Aorta (tissue), 5 donors: ENCODE data around the gene MINDY2. TPM values are rescaled to one million over a fixed set of nuclear protein-coding genes. Genes with fewer than 3 reads are reported as not detected.

ENCODE experiments used
- ATAC-seq: fragments of 200-7000 bp; cut with Tn5 transposase; one replicate; pipeline ENCODE4 v1.9.1; 2022; ENCODE audit warnings: moderate library complexity; ENCODE audit not compliant: low FRiP score
- DNase-seq, 2 donors: peaks; one replicate each; pipeline ENCODE4 v3.0.0-alpha.2; 2020
- H3K27ac ChIP-seq, 2 donors: one replicate each; pipeline ENCODE4 v1.5.1; 2013; ENCODE audit warnings: low read length in 2 of 2, mild to moderate bottlenecking in 2 of 2, moderate library complexity in 2 of 2, control low read depth in 1 of 2, inconsistent platforms in 1 of 2, low read depth in 1 of 2
- H3K27me3 ChIP-seq, 2 donors: one replicate each; pipeline ENCODE4 v1.6.1; 2013; ENCODE audit warnings: control low read depth in 1 of 2, low read length in 1 of 2, mild to moderate bottlenecking in 1 of 2, moderate library complexity in 1 of 2; ENCODE audit not compliant: insufficient read depth in 2 of 2, control insufficient read depth in 1 of 2
- H3K36me3 ChIP-seq, 2 donors: one replicate each; pipeline ENCODE4 v1.6.1; 2013; ENCODE audit warnings: control low read depth in 1 of 2, low read length in 1 of 2, mild to moderate bottlenecking in 1 of 2; ENCODE audit not compliant: insufficient read depth in 2 of 2, control insufficient read depth in 1 of 2
- H3K4me1 ChIP-seq, 2 donors: one replicate each; pipeline ENCODE4 v1.6.1; 2013; ENCODE audit warnings: low read length in 2 of 2, control low read depth in 1 of 2, mild to moderate bottlenecking in 1 of 2, moderate library complexity in 1 of 2; ENCODE audit not compliant: insufficient read depth in 2 of 2, control insufficient read depth in 1 of 2
- H3K4me3 ChIP-seq, 2 donors: one replicate each; pipeline ENCODE4 v1.5.1; 2013; ENCODE audit warnings: low read length in 2 of 2, control low read depth in 1 of 2, mild to moderate bottlenecking in 1 of 2
- H3K9me3 ChIP-seq: one replicate; pipeline ENCODE4 v1.6.1; 2013; ENCODE audit warnings: mild to moderate bottlenecking, low read length; ENCODE audit not compliant: control insufficient read depth
- WGBS, 2 donors: extraction: QIAGEN DNeasy Blood & Tissue Kit; methylation state at CpG; one replicate each; pipeline ENCODE4 v1.1.7; 2013; 5-methylcytosine and 5-hydroxymethylcytosine counted together
- intact Hi-C, 2 donors: fragments of 100-400 bp; cut with DNase I; formaldehyde crosslinking; loops; one replicate each; pipeline versions ENCODE4 v1.14.2 to v1.15.0; 2022
- polyA plus RNA-seq, 2 donors: library from polyadenylated mRNA; stranded (reverse); fragments of 200-250 nt; gene quantifications; one replicate each; pipeline ENCODE4 v1.2.3, GENCODE V29; 2013
- total RNA-seq, 2 donors: library from RNA; stranded (reverse); fragmentation: NEBNext Ultra II Directional; extraction: Animal tissue kit (Norgen Biotek cat#: 25700); gene quantifications; one replicate each; pipeline ENCODE4 v1.2.1, GENCODE V29; 2021
- donor health status: healthy with polysubstance abuse.
- donor health status: Bipolar disorder and iron deficiency.
- donor health status: DM: no; HTN: no; CAD: no.
- donor health status: DM: no; HTN: no; CAD: no.
- donor health status: DM: yes; HTN: yes; CAD: no.

The MINDY2 gene
- total and polyA plus RNA-seq, 4 donors, result 10.1 to 48.0 (median 28.4) TPM

DNA sequence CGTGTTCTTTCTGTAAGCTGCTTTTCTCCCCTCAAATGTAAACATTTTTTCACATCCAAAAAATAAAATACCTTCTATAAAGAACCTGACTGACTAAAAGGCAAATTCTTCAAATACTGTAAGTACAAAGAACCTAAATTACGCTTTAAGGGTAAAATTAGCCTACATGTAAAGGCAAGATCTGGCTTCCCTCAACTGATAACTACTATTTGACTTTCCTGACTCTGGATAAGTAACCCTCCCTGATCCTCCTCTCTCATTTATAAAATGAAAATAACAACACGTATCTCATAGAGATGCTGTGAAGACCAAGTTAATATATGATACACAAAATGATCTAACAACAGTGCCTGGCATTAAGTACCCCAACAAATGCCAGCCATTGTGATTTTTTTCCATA is 33.8 kb upstream of the MINDY2 start:
- peaks cover 2 to 3% of the 10 kb centered on the region in 2 donors for H3K4me1 ChIP-seq
- H3K27me3 ChIP-seq, result no peaks in the 10 kb centered on the region
- DNase-seq, result no peak
- no peak for ATAC-seq
- no peaks in the 10 kb centered on the region for H3K9me3 ChIP-seq
- no peak overlapping the region for H3K4me3 ChIP-seq
- no peaks in the 10 kb centered on the region for H3K36me3 ChIP-seq
- no peak overlapping the region for H3K27ac ChIP-seq
- 94% methylated on average over 3 of the region's 3 CpGs for WGBS, 2 donors
- intact Hi-C loops, result no loop called here

DNA sequence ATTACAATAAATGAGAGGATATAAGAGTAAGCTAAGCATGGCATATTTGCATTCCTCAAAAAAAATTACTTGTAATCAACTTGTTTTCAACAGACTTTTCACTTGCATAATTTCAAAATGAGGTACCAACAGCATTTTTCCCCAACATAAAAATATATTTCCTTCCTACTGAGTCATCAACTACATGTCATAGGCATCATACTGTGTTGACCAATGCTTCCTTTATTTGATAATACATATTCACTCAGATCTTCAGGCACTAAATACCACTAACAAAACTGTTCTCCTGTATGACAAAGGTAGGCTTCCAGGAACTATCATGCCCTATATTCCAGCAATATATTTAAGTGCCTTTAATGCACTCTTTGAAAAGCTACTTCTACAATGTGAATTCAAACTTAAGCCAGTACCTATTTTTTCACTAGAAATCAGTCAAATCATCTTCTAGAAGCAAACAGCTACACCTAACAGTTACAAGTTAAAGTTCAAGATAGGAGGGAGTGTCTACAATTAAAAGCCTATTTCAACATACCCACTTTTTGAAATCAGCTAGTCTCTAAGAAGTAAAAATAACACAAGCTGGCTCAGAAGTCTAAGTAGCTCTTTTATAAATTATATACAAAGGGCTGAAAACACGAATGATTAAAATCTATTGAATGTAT is 32.9 kb upstream of the MINDY2 start:
- intact Hi-C loops, result no loop called here
- no peak for DNase-seq
- no peaks in the 10 kb centered on the region for H3K9me3 ChIP-seq
- H3K27ac ChIP-seq, result no peak overlapping the region
- H3K4me1 ChIP-seq, result peaks cover 2 to 3% of the 10 kb centered on the region in 2 donors
- WGBS, 2 donors, result 64 to 66% methylated on average over 1 of the region's 1 CpG
- no peaks in the 10 kb centered on the region for H3K36me3 ChIP-seq
- ATAC-seq, result no peak
- H3K4me3 ChIP-seq, result no peak overlapping the region
- no peaks in the 10 kb centered on the region for H3K27me3 ChIP-seq

DNA sequence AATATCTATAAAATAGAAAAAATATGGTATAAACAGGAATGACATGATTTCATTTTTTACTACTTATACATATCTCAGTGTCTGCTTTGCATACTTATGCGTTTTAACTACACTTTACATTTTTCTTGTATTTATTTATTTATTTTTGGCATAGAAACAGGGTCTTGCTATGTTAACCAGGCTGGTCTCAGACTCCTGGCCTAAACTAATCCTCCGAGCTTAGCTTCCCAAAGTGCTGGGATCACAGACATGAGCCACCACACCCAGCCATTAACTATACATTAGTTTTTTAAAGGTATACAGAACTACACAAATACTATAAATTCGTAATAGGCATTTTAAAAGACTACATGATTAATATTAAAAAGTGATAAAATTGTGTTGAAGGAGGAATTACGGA is 30.7 kb upstream of the MINDY2 start:
- intact Hi-C loops, result loop anchor here (5.0 to 10.0 kb wide), 2 partner anchors 216 to 513 kb away; no protein-coding TSS in a partner anchor
- DNase-seq (no peak), ATAC-seq (no peak)
- Histone ChIP-seq H3K27me3 (no peaks in the 10 kb centered on the region), H3K9me3 (no peaks in the 10 kb centered on the region), H3K4me1 (peaks cover 2 to 3% of the 10 kb centered on the region in 2 donors), H3K36me3 (no peaks in the 10 kb centered on the region), H3K4me3 (no peak overlapping the region), H3K27ac (no peak overlapping the region)
- 78 to 83% methylated on average over 4 of the region's 4 CpGs for WGBS, 2 donors

DNA sequence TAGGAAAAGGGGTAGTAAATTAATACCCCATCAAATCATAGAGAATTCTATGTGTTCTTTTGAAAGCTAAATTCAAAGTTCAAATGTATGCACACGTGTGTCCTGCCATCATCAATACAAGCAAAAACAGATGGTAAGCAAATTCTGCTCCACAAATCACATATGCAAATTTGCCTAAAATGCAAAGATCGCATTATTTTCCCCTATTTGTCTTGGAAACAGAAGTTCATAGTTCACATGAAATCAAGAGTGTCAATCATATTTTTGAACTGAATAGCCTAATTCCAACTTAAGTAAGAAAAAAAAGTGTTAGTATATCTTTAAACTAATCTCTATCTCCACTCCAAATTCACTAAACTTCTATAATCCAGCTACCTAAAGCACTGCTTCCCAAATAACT is 30.1 kb upstream of the MINDY2 start:
- Histone ChIP-seq H3K27ac (no peak overlapping the region), H3K9me3 (no peaks in the 10 kb centered on the region), H3K4me1 (peaks cover 2 to 3% of the 10 kb centered on the region in 2 donors), H3K4me3 (no peak overlapping the region), H3K36me3 (no peaks in the 10 kb centered on the region), H3K27me3 (no peaks in the 10 kb centered on the region)
- ATAC-seq, result no peak
- 87 to 97% methylated on average over 2 of the region's 2 CpGs for WGBS, 2 donors
- intact Hi-C loops, result loop anchor here (5.0 to 10.0 kb wide), 2 partner anchors 216 to 514 kb away; no protein-coding TSS in a partner anchor
- DNase-seq, result no peak

DNA sequence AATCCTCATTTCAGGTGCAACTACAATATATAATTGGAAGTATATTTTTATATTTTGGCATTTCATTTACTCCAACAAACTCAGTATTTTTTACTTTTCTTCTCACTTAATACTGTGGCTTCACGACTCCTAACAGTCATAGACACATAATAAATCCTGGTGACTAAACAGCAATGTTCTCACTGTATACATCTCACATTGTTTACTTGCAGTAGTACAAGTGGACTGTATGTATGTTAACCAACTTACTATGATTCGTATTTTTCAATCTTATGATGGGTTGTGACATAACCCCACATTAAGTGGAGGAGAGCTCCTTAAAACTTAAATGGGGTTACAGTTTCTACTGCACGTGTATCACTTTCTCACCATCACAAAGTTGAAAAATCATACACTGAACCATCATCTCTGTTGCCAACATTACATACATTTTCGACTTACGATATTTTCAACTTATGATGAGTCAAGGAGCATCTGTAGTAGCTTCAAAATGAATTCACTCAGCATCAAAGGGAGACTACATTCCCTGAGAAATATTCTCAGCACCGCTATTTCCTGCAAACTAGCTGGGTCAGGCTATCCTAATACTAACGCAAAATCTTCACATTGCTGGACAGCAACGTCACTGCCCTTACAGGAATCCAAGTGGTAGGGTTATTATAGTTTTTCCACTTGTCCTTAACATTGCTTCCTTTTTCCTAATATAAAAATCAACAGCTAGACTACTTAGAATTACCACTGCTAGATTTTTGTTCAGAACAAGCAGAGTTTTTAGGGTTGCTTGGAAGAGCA is 28.9 kb upstream of the MINDY2 start:
- peaks cover 0 to 2% of the 10 kb centered on the region in 2 donors for H3K4me1 ChIP-seq
- H3K36me3 ChIP-seq, result no peaks in the 10 kb centered on the region
- ATAC-seq (peak; percentile 66), DNase-seq (no peak)
- H3K9me3 ChIP-seq, result no peaks in the 10 kb centered on the region
- no peak overlapping the region for H3K27ac ChIP-seq
- 38 to 40% methylated on average over 8 of the region's 8 CpGs for WGBS, 2 donors
- H3K27me3 ChIP-seq, result no peaks in the 10 kb centered on the region
- no peak overlapping the region for H3K4me3 ChIP-seq
- intact Hi-C loops, result loop anchor here (5.0 to 10.0 kb wide), 2 partner anchors 217 to 515 kb away; no protein-coding TSS in a partner anchor

- Histone ChIP-seq H3K36me3 (no peaks in the 10 kb centered on the region), H3K4me3 (no peak overlapping the region), H3K27ac (peak overlapping the region in 1 of 2 donors; percentile 75), H3K9me3 (no peaks in the 10 kb centered on the region), H3K4me1 (peaks cover 0 to 2% of the 10 kb centered on the region in 2 donors), H3K27me3 (no peaks in the 10 kb centered on the region)
- ATAC-seq, result no peak
- intact Hi-C loops, result loop anchor here (5.0 to 10.0 kb wide), 2 partner anchors 218 to 516 kb away; no protein-coding TSS in a partner anchor
- 79 to 82% methylated on average over 5 of the region's 5 CpGs for WGBS, 2 donors
- no peak for DNase-seq
Measured at GRCh38 chr15:58742819-58743502, 28.1 kb upstream of the MINDY2 start.

DNA sequence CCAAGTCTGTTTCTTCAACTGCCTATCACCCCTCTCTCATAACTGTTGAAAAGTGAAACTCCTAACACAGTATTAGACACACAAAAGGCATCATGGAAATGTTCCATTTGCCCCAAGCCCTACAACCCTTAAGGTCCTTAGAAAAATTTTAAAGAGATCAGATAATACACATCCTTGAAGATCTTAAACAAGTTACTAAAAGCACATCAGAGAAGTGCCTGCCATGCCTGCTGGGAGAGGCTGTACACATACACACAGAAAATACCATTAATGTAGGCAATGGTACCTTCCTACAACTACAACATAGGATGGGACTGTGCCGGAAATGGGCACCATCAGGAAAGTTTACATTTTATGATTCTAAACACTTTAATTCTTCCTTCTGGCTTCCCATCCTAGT is 24.9 kb upstream of the MINDY2 start:
- no peaks in the 10 kb centered on the region for H3K9me3 ChIP-seq
- H3K27me3 ChIP-seq, result no peaks in the 10 kb centered on the region
- H3K4me3 ChIP-seq, result peak overlapping the region in 1 of 2 donors; percentile 6
- WGBS, 2 donors, result 99 to 100% methylated on average over 1 of the region's 1 CpG
- DNase-seq, result no peak
- H3K27ac ChIP-seq, result no peak overlapping the region
- no peaks in the 10 kb centered on the region for H3K36me3 ChIP-seq
- no peak for ATAC-seq
- no peaks in the 10 kb centered on the region for H3K4me1 ChIP-seq
- intact Hi-C loops, result loop anchor here in 1 of 2 donors (10.0 kb wide), 1 partner anchor 221 kb away; no protein-coding TSS in a partner anchor

DNA sequence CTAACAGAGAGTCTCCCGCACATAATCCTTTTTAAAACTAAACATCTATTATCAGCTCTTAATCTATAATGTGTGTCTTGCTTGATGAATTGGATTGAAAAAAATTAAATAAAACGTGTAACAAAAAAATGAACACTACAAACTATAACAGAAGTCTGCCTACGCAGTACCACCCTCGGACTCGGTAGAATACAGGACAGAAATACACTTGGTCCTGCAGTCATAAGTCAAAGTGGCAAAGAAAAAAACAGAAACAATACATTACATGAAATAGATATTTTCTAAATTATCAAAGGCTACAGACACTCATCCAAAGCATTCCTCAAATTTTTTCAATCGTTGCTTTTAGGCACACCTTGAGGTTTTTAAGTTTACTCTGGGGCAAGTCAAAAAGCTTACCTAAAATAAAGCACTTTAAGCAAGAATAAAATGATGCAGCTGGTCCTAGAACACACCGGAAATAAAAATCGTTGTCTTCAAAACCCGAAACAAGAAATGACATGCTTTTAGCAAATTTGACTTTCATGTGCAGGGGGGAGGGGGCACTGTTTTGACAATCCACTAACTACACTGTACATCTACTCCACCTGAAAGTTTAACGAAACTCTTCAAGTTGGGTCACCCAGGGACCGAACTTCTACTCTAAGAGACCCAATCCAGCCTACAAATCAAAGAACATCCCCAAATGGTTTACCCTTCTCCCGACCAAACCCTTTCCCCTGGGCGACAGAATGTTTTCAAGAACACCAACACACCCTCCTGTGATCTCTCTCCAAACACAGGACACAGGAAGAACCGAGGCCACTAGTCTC is 22.9 kb upstream of the MINDY2 start:
- peak overlapping the region; percentile 6 to 97 for H3K27ac ChIP-seq
- DNase-seq, result no peak
- intact Hi-C loops, result loop anchor here (2.0 to 10.0 kb wide), 2 partner anchors 23 to 223 kb away; partner anchors contain the start of gene MINDY2 (in 1 of the 2)

More for the DNA sequence above, 22.9 kb upstream of the MINDY2 start:
- ATAC-seq, result no peak
- WGBS, 2 donors, result 3 to 4% methylated on average over 14 of the region's 14 CpGs
- Histone ChIP-seq H3K27me3 (no peaks in the 10 kb centered on the region), H3K36me3 (no peaks in the 10 kb centered on the region), H3K4me3 (peak overlapping the region; percentile 67 to 95), H3K4me1 (no peaks in the 10 kb centered on the region), H3K9me3 (no peaks in the 10 kb centered on the region)
